Measurements from ENCODE around the gene GARNL3.
A peak's percentile ranks its signal among the peaks of the same experiment; 100 is the strongest.

GARNL3 gene, protein sequence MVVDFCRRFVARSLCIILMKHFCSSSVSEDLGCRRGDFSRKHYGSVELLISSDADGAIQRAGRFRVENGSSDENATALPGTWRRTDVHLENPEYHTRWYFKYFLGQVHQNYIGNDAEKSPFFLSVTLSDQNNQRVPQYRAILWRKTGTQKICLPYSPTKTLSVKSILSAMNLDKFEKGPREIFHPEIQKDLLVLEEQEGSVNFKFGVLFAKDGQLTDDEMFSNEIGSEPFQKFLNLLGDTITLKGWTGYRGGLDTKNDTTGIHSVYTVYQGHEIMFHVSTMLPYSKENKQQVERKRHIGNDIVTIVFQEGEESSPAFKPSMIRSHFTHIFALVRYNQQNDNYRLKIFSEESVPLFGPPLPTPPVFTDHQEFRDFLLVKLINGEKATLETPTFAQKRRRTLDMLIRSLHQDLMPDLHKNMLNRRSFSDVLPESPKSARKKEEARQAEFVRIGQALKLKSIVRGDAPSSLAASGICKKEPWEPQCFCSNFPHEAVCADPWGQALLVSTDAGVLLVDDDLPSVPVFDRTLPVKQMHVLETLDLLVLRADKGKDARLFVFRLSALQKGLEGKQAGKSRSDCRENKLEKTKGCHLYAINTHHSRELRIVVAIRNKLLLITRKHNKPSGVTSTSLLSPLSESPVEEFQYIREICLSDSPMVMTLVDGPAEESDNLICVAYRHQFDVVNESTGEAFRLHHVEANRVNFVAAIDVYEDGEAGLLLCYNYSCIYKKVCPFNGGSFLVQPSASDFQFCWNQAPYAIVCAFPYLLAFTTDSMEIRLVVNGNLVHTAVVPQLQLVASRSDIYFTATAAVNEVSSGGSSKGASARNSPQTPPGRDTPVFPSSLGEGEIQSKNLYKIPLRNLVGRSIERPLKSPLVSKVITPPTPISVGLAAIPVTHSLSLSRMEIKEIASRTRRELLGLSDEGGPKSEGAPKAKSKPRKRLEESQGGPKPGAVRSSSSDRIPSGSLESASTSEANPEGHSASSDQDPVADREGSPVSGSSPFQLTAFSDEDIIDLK

GRCh38 chr9:127264462-127265219 lies at the start of gene GARNL3:
Gene GARNL3, plus strand, starts transcription at chr9:127264774. Its CDS starts 104 bp downstream, at chr9:127264878.
- peak in 7 of 10 donors; percentile 40 to 90 (median 48) for DNase-seq
- intact Hi-C loops (cut with DNase I), result no loop called here

DNA sequence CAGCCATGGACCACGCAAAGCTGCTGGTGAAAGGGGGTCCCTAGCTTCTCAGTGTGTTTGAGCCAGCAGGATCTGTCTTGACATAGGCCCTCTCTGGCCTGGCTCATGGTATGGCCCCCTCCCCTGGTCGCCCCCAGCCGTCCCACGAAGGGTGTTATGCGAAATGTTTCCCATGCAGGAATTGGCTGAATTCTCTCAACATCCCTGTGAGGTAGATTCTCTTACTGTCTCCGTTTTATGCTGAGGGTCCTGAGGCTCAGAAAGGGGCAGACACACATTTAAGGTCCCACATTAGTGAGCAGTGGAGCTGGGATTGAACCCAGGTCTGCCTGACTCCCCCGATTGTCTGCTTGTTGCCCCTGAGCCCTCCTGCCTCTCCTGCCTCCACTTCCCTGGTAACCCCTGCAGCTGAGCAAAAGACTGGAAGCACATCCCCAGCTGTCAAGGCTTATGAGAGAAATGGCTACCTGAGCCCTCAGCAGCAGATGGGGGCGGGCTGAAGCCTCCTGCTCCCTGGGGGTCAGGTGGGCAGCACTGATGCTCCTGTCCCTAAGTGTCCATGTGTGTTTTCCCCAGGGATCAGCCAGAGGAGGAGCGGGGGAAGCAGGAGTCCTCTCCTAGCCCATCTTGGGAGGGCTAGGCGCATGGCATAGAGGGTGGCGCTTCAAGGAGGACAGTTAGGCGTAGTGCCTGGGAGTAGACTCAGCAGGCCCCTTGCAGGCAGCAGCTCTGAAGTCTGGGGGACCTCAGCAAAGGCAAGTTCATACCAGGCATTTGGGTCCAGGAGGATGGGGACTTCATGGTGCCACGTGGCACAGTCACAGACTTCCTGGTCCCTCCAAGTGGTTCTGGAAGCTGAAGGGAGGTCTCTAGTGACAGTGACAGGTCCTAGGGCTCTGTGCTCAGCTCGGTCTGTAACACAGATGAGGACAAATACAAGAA lies 49.0 kb upstream of the GARNL3 start:
- DNase-seq, result peak in 1 of 10 donors; percentile 65
- intact Hi-C loops (cut with DNase I), result no loop called here

- peak in 1 of 10 donors; percentile 74 for DNase-seq
- intact Hi-C loops (cut with DNase I), result no loop called here
Measured at GRCh38 chr9:127216210-127216887, 48.2 kb upstream of the GARNL3 start.

GRCh38 chr9:127216888-127217217 lies 47.7 kb upstream of the GARNL3 start:
- peak in 1 of 10 donors; percentile 82 for DNase-seq
- intact Hi-C loops (cut with DNase I), result no loop called here

DNA sequence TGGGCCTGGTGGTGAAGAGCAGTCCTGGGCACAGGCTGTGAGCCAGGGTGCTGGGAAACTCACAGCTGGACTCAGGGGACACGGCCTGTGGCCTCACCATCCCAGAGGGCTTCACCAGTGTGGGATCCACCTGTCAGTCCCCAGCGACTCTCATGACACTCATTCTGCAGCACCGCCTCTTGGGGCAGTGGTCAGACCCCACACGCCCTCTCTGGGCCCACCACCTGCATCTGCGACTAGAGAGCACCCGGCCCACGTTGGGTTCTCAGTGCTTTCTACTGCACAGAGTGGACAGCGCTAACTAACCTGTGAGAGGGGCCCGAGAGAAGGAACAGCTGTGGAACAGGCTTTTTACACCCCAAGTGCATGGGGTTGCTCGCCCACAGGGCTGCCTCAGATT lies 45.8 kb upstream of the GARNL3 start:
- DNase-seq, result no peak
- intact Hi-C loops (cut with DNase I), result no loop called here

DNA sequence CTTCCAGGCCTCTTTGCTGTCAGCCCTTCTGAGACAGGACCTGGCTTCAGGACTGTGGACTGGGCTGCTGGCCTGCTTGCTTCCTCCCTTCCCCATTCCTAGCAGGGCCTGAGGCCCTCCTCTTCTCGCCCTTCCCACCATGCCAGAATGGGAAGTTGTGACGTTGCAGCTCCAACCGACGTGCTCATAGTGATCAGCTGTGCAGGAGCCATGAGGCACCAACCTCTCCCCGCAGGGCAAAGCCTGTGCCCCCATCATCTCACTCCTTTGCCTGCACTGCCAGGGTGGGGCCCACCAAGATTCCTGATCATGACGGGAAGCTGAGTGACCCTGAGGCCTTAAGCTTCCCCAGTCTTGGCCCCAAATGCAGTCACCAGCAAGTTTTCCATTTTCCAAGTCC lies 45.1 kb upstream of the GARNL3 start:
- intact Hi-C loops (cut with DNase I), result no loop called here
- DNase-seq, result peak in 1 of 10 donors; percentile 70

GRCh38 chr9:127221695-127222094 lies 42.9 kb upstream of the GARNL3 start:
- no peak for DNase-seq
- intact Hi-C loops (cut with DNase I), result loop anchor here (5.0 kb wide), 1 partner anchor 176 kb away; the partner anchor contains the start of gene SLC2A8

DNA sequence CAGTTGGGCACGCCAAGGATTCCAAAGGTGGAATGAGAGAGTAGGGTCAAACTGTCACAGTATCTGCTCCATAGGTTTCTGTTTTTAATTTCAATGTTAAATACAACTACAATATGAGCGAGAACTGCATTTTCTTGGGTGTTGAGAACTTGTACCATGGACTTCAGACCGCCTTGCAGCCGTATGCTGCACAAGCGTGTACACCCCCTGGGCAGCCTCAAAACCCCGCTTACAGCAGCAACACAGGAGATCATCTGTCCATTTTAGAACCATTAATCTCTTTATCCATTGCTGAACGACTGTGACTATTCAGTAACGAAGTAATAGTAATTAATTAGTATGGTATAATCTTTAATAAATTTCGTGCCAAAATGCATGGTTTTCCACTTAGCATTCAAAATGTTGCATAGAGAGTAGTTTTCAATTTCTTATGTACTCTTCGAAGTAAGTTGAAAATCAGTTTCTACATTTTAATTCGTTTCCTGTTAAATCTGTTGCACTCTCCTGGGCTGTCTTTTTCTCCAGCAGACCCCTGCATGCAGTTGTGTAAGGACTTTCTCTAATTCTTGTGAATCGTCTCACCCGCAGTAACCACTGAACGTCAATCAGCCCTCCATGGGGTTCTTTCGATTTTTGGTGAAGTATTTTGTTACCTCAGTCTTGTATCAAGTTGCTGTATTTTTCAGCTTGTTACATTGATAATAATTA lies 42.0 kb upstream of the GARNL3 start:
- DNase-seq, result no peak
- intact Hi-C loops (cut with DNase I), result loop anchor here (5.0 kb wide), 1 partner anchor 175 kb away; the partner anchor contains the start of gene SLC2A8

- intact Hi-C loops (cut with DNase I), result loop anchor here (5.0 kb wide), 1 partner anchor 174 kb away; the partner anchor contains the start of gene SLC2A8
- no peak for DNase-seq
Measured at GRCh38 chr9:127223266-127223665, 41.3 kb upstream of the GARNL3 start.

- DNase-seq, result no peak
- intact Hi-C loops (cut with DNase I), result loop anchor here (5.0 kb wide), 1 partner anchor 174 kb away; the partner anchor contains the start of gene SLC2A8
Measured at GRCh38 chr9:127223810-127224177, 40.8 kb upstream of the GARNL3 start.

DNA sequence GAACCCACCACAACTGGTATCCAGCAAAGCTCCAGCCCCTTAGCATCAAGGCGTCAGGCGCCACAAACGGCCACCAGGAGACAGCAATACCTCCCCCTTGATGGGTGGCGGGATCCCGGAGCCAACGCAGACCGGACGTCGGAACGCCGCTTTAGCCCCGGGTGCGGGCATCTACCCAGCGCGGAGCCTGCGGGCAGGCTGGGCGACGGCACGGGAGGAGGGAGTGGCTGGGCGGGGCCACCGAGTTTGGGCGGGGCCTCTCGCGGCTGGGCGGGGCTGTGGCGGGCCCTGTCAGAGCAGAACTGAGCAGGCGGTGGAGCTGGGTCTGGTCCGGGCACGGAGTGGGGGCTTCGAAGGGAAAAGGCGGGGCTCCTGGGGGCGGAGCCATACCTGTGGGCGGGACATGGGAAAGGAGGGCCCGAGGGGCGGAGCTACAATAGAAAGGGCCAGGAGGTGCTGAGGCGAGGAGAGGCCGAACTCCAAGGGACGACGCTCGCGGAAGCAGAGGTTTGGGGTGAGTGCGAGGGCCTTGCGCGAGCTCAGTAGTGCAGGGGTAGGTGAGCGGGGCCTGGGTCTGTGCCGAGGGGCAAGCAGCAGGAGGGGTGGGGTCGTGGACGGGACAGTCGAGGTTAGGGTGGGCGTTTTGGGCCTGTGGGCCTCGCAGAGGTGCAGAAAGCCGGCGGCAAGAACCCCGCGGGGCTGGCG lies 40.2 kb upstream of the GARNL3 start:
- intact Hi-C loops (cut with DNase I), result loop anchor here (5.0 kb wide), 1 partner anchor 173 kb away; the partner anchor contains the start of gene SLC2A8
- DNase-seq, result peak; percentile 82 to 98 (median 89)

GRCh38 chr9:127224883-127225739 lies 39.5 kb upstream of the GARNL3 start:
- peak; percentile 95 to 100 (median 98) for DNase-seq
- intact Hi-C loops (cut with DNase I), result loop anchor here (5.0 kb wide), 1 partner anchor 172 kb away; the partner anchor contains the start of gene SLC2A8

GRCh38 chr9:127225801-127226625 lies 38.6 kb upstream of the GARNL3 start:
- intact Hi-C loops (cut with DNase I), result no loop called here
- peak in 1 of 10 donors; percentile 39 for DNase-seq

- intact Hi-C loops (cut with DNase I), result no loop called here
- no peak for DNase-seq
Measured at GRCh38 chr9:127229691-127230417, 34.7 kb upstream of the GARNL3 start.

DNA sequence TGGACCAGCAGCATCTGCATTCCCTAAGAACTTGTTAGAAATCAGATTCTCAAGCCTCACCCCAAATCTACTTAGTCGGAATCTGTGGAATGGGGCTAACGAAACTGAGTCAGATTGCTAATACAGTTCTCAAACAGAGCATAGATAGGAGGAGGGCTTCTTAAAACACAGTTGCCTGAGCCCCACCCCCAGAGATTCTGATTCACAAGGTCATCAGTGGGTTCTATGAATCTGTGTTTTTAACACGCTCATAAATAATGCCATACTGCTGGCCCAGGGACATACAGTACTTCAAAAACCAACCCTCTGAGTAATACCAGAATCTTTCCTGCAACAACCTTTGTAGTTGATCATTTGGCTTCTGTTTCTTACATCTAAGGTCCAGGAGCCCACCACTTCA lies 32.9 kb upstream of the GARNL3 start:
- intact Hi-C loops (cut with DNase I), result no loop called here
- DNase-seq, result no peak

Measured in posterior cingulate gyrus (tissue), 11 donors.